HUDEP-2 (cell line): ENCODE data around the gene SNX13.
"Not testable (repeated sequence)": the region's sequence is repeated elsewhere in the genome, so short reads cannot be mapped to it uniquely, and the experiment has no call there.

Source experiments
- DNase-seq, 76 experiments: peaks; one replicate each; lab custom pipeline; 2025; ENCODE audit not compliant: unreplicated experiment in 76 of 76; lab: John Stamatoyannopoulos, UW

The SNX13 gene

GRCh38 chr7:17852361-17852760, 87.9 kb downstream of the SNX13 start:
- DNase-seq: no peak

- no peak for DNase-seq
Measured at GRCh38 chr7:17849504-17849903, 90.8 kb downstream of the SNX13 start.

- no peak for DNase-seq
Measured at GRCh38 chr7:17848516-17848915, 91.8 kb downstream of the SNX13 start.

GRCh38 chr7:17846935-17847334, 93.4 kb downstream of the SNX13 start:
- no peak for DNase-seq

GRCh38 chr7:17845197-17845547, 95.1 kb downstream of the SNX13 start:
- DNase-seq: no peak

GRCh38 chr7:17844514-17845196, 95.6 kb downstream of the SNX13 start:
- no peak for DNase-seq

- DNase-seq: no peak
Measured at GRCh38 chr7:17844022-17844421, 96.3 kb downstream of the SNX13 start.

- no peak for DNase-seq
Measured at GRCh38 chr7:17843041-17843440, 97.3 kb downstream of the SNX13 start.

- no peak for DNase-seq
Measured at GRCh38 chr7:17832820-17833355, 107.4 kb downstream of the SNX13 start.

- DNase-seq: no peak
Measured at GRCh38 chr7:17832242-17832641, 108.1 kb downstream of the SNX13 start.

GRCh38 chr7:17830206-17830605, 110.1 kb downstream of the SNX13 start:
- DNase-seq: no peak

GRCh38 chr7:17829001-17829400, 111.3 kb downstream of the SNX13 start:
- no peak for DNase-seq

- DNase-seq: no peak
Measured at GRCh38 chr7:17822547-17823173, 117.6 kb downstream of the SNX13 start.

GRCh38 chr7:17816903-17817302, 123.4 kb downstream of the SNX13 start:
- no peak for DNase-seq

GRCh38 chr7:17815318-17815717, 125.0 kb downstream of the SNX13 start:
- DNase-seq: no peak

- no peak for DNase-seq
Measured at GRCh38 chr7:17814058-17814457, 126.2 kb downstream of the SNX13 start.

GRCh38 chr7:17809215-17809614, 131.1 kb downstream of the SNX13 start:
- DNase-seq: not testable (repeated sequence)

- DNase-seq: no peak
Measured at GRCh38 chr7:17807242-17807641, 133.1 kb downstream of the SNX13 start.

- DNase-seq: no peak
Measured at GRCh38 chr7:17806631-17807030, 133.7 kb downstream of the SNX13 start.

- DNase-seq: no peak
Measured at GRCh38 chr7:17802056-17802455, 138.2 kb downstream of the SNX13 start.

GRCh38 chr7:17792075-17792936, 148.0 kb downstream of the SNX13 start:
- no peak for DNase-seq
